ENCODE measurements around the gene SOCS1.

- no peak for TF ChIP-seq CTCF (IDR thresholded peaks at IDR 0.05)
- no peak for TF ChIP-seq EZH2 (IDR thresholded peaks at IDR 0.05; ENCODE audit: borderline replicate concordance, insufficient read depth, low read depth, low read length, poor library complexity, severe bottlenecking)
Measured at GRCh38 chr16:11250091-11250785, 5.8 kb downstream of the SOCS1 start.

Data from B cell (primary cell).